Measurements from ENCODE around the gene ANKRD34A. TPM values are rescaled to one million over a fixed set of nuclear protein-coding genes. Genes with fewer than 3 reads are reported as not detected.

ANKRD34A gene
- total and polyA plus RNA-seq, 2 of the 13 experiments (the other 11 are each of a cell fraction or from before 2014, with no cell fraction given): 0.05 to 0.07 TPM

DNA sequence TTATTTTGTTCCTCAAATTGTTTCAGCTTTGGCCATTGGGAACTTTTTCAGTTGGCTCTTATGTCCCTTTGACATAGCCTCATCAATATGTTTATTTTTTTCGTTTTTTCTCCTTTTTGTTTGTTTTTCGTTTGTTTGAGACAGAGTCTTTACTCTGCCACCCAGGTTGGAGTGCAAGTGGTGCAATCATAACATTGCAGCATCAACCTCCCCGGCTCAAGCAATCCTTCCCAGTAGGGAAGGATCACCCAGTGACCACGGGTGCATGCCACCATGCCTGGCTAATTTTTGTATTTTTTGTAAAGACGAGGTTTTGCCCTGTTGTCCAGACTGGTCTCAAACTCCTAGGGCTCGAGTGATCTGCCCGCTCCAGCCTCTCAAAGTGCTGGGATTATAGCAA lies 8.2 kb upstream of the ANKRD34A start (continued):
- TF ChIP-seq, protein P1, sequence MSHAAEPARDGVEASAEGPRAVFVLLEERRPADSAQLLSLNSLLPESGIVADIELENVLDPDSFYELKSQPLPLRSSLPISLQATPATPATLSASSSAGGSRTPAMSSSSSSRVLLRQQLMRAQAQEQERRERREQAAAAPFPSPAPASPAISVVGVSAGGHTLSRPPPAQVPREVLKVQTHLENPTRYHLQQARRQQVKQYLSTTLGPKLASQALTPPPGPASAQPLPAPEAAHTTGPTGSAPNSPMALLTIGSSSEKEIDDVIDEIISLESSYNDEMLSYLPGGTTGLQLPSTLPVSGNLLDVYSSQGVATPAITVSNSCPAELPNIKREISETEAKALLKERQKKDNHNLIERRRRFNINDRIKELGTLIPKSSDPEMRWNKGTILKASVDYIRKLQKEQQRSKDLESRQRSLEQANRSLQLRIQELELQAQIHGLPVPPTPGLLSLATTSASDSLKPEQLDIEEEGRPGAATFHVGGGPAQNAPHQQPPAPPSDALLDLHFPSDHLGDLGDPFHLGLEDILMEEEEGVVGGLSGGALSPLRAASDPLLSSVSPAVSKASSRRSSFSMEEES (CRISPR knock-in tag; IDR thresholded peaks at IDR 0.05): no peak
- TF ChIP-seq HOXA3 (CRISPR knock-in tag; IDR thresholded peaks at IDR 0.05) (peak; percentile 27; the same call in 1 of the 2 replicates), ZNF510 (CRISPR knock-in tag; IDR thresholded peaks at IDR 0.05; ENCODE audit: low read depth) (no peak), NBN (conservative IDR thresholded peaks at IDR 0.05) (no peak), U2AF1 (optimal IDR thresholded peaks at IDR 0.05; ENCODE audit: low read depth, low read length) (no peak), RCOR2 (CRISPR knock-in tag; IDR thresholded peaks at IDR 0.05) (peak; percentile 53; the same call in 1 of the 2 replicates), ATF1 (CRISPR knock-in tag; IDR thresholded peaks at IDR 0.05) (no peak), FOXP1 (IDR thresholded peaks at IDR 0.05) (peak; percentile 30; the same call in 1 of the 2 replicates), FOXP1 (CRISPR knock-in tag; IDR thresholded peaks at IDR 0.05) (peak; percentile 63), STAT5B (CRISPR knock-in tag; IDR thresholded peaks at IDR 0.05) (no peak), ATF7 (IDR thresholded peaks at IDR 0.05) (peak; percentile 15; the same call in 1 of the 2 replicates), ATF7 (CRISPR knock-in tag; IDR thresholded peaks at IDR 0.05) (no peak), RARA (CRISPR knock-in tag; IDR thresholded peaks at IDR 0.05) (peak; percentile 49; the same call in 1 of the 2 replicates), HMG20A (CRISPR knock-in tag; IDR thresholded peaks at IDR 0.05; ENCODE audit: borderline replicate concordance) (peak; percentile 57), CHD2 (IDR thresholded peaks at IDR 0.05; ENCODE audit: low read depth, low read length) (no peak), ZFP36 (IDR thresholded peaks at IDR 0.05; ENCODE audit: borderline replicate concordance, low read depth, low read length, partially characterized antibody) (no peak), CEBPB (IDR thresholded peaks at IDR 0.05; ENCODE audit: borderline replicate concordance, low read depth, low read length) (peak; percentile 97), SRF (IDR thresholded peaks at IDR 0.05; ENCODE audit: low read depth, low read length) (no peak)
- TF ChIP-seq, protein P2, sequence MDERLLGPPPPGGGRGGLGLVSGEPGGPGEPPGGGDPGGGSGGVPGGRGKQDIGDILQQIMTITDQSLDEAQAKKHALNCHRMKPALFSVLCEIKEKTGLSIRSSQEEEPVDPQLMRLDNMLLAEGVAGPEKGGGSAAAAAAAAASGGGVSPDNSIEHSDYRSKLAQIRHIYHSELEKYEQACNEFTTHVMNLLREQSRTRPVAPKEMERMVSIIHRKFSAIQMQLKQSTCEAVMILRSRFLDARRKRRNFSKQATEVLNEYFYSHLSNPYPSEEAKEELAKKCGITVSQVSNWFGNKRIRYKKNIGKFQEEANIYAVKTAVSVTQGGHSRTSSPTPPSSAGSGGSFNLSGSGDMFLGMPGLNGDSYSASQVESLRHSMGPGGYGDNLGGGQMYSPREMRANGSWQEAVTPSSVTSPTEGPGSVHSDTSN (CRISPR knock-in tag; IDR thresholded peaks at IDR 0.05): no peak
- TF ChIP-seq, protein P3, sequence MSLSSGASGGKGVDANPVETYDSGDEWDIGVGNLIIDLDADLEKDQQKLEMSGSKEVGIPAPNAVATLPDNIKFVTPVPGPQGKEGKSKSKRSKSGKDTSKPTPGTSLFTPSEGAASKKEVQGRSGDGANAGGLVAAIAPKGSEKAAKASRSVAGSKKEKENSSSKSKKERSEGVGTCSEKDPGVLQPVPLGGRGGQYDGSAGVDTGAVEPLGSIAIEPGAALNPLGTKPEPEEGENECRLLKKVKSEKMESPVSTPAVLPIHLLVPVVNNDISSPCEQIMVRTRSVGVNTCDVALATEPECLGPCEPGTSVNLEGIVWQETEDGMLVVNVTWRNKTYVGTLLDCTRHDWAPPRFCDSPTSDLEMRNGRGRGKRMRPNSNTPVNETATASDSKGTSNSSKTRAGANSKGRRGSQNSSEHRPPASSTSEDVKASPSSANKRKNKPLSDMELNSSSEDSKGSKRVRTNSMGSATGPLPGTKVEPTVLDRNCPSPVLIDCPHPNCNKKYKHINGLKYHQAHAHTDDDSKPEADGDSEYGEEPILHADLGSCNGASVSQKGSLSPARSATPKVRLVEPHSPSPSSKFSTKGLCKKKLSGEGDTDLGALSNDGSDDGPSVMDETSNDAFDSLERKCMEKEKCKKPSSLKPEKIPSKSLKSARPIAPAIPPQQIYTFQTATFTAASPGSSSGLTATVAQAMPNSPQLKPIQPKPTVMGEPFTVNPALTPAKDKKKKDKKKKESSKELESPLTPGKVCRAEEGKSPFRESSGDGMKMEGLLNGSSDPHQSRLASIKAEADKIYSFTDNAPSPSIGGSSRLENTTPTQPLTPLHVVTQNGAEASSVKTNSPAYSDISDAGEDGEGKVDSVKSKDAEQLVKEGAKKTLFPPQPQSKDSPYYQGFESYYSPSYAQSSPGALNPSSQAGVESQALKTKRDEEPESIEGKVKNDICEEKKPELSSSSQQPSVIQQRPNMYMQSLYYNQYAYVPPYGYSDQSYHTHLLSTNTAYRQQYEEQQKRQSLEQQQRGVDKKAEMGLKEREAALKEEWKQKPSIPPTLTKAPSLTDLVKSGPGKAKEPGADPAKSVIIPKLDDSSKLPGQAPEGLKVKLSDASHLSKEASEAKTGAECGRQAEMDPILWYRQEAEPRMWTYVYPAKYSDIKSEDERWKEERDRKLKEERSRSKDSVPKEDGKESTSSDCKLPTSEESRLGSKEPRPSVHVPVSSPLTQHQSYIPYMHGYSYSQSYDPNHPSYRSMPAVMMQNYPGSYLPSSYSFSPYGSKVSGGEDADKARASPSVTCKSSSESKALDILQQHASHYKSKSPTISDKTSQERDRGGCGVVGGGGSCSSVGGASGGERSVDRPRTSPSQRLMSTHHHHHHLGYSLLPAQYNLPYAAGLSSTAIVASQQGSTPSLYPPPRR (CRISPR knock-in tag; IDR thresholded peaks at IDR 0.05; ENCODE audit: borderline replicate concordance): peak; percentile 52; the same call in 1 of the 2 replicates
- TF ChIP-seq, protein P4, sequence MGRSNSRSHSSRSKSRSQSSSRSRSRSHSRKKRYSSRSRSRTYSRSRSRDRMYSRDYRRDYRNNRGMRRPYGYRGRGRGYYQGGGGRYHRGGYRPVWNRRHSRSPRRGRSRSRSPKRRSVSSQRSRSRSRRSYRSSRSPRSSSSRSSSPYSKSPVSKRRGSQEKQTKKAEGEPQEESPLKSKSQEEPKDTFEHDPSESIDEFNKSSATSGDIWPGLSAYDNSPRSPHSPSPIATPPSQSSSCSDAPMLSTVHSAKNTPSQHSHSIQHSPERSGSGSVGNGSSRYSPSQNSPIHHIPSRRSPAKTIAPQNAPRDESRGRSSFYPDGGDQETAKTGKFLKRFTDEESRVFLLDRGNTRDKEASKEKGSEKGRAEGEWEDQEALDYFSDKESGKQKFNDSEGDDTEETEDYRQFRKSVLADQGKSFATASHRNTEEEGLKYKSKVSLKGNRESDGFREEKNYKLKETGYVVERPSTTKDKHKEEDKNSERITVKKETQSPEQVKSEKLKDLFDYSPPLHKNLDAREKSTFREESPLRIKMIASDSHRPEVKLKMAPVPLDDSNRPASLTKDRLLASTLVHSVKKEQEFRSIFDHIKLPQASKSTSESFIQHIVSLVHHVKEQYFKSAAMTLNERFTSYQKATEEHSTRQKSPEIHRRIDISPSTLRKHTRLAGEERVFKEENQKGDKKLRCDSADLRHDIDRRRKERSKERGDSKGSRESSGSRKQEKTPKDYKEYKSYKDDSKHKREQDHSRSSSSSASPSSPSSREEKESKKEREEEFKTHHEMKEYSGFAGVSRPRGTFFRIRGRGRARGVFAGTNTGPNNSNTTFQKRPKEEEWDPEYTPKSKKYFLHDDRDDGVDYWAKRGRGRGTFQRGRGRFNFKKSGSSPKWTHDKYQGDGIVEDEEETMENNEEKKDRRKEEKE (IDR thresholded peaks at IDR 0.05): no peak
